HUES64 (cell line): ENCODE results near the gene FRRS1.

Experiments
- H3K27ac ChIP-seq: 2 replicates; pipeline ENCODE4 v1.7.0; 2013; ENCODE audit warnings: low read depth, low read length, inconsistent platforms
- H3K27me3 ChIP-seq: 2 replicates; pipeline ENCODE4 v1.6.1; 2013; ENCODE audit warnings: mild to moderate bottlenecking, low read length; ENCODE audit not compliant: insufficient read depth
- H3K36me3 ChIP-seq: 2 replicates; pipeline ENCODE4 v1.6.1; 2013; ENCODE audit warnings: mild to moderate bottlenecking, low read length; ENCODE audit not compliant: insufficient read depth
- H3K4me1 ChIP-seq: 2 replicates; pipeline ENCODE4 v1.6.1; 2013; ENCODE audit warnings: mild to moderate bottlenecking, low read length, moderate library complexity; ENCODE audit not compliant: insufficient read depth
- H3K4me3 ChIP-seq: 2 replicates; pipeline ENCODE4 v1.5.1; 2013; ENCODE audit warnings: mild to moderate bottlenecking, low read length, moderate library complexity
- H3K9ac ChIP-seq: 2 replicates; pipeline ENCODE4 v1.6.1; 2013; ENCODE audit warnings: mild to moderate bottlenecking, low read depth, low read length
- H3K9me3 ChIP-seq: 2 replicates; pipeline ENCODE4 v1.6.1; 2013; ENCODE audit warnings: low read depth, low read length; ENCODE audit not compliant: insufficient read depth
- WGBS: fragments of 150-250, 120-280 bp; methylation state at CpG from one replicate; pipeline ENCODE4 v1.1.7; 2013; ENCODE audit warnings: missing lambda C conversion rate; 5-methylcytosine and 5-hydroxymethylcytosine counted together

The FRRS1 gene

DNA sequence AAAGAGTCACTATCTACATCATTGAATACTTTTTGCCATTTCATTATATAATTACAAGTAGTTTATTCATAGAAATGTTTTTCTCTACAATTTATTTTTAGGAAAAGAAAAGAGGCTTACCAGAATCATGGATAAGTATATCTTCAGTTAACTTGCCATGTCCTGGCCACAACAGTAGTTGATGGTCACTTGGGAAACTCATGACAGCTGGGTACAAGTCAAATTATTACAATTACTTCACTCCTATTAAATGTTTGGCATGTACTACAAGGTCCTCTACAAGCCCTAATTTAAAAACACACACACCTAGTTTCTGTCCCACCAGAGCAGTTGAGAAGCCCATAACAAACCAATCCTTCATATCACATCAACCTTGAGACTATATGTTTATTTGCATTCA, 91.1 kb downstream of the FRRS1 start:
- Histone ChIP-seq H3K9me3 (no peaks in the 10 kb centered on the region), H3K9ac (no peak overlapping the region), H3K27me3 (no peaks in the 10 kb centered on the region), H3K27ac (no peak overlapping the region), H3K36me3 (no peaks in the 10 kb centered on the region), H3K4me1 (0 out of 2 replicates have a peak, but pooled peaks cover 1% of the 10 kb centered on the region), H3K4me3 (no peak overlapping the region)

DNA sequence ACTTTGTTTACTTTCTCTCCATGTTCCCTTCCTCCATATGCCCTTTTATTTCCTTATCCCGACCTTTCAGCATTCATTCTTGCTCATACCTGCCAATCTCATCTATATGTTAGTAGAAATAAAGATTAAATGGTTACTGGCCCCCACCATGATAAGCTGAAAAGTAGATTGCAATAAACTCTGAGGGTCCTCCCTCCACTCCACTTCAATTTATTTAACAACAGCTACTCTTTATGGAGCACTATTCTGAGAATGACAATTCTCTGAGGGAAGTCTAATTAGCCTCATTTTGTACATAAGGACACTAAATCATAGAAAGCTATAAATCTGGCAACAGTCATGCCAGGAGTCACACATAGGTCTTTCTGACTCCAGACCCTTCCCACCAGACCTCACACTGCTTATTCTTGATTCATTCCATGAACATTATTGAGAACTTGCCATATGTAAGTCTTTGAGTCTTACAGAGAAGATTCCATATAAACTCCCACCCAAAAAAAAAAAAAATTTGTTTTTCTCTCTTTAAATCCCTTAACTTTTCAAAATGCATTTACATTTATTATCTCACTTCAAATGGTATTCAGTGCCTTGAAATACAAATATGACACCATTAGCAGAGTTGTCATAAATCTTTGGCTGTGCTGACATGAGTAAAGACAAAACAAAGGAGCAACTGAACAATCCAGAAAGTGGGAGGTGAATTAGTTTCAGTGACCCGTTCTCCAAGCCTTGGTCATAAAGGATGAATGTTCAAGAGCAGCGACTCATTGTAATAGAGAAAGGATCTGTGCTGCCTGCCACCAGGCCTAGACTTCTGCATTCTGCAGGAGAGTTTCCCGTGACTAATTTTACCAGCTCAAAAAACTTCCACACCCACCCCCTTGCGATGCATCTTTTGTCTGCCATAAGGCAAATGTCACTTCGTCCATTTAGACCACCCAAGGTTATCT, 92.0 kb downstream of the FRRS1 start:
- H3K36me3 ChIP-seq, result no peaks in the 10 kb centered on the region
- no peaks in the 10 kb centered on the region for H3K27me3 ChIP-seq
- H3K27ac ChIP-seq, result no peak overlapping the region
- H3K9ac ChIP-seq, result no peak overlapping the region
- H3K4me3 ChIP-seq, result no peak overlapping the region
- no peaks in the 10 kb centered on the region for H3K9me3 ChIP-seq
- H3K4me1 ChIP-seq, result no peaks in the 10 kb centered on the region
- WGBS, result 78% methylated on average over 6 of the region's 6 CpGs

DNA sequence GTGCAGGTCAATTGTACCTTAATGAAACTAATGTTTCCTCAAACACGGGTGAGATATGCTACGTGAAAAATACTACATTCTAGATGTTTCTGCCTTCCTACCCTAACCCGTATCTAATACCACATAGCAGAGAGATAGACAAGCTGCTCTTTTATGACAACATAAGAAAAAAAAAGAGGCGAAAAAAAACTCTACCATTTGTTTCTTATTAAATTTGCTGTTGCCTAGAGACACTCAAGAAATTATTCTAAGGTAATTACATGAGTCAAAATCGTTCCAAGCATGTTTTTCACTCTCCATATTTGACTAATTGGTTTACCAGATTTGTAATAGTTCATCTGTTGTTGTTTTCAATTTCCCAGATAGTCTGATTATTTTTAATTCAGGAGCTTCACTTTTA, 93.1 kb downstream of the FRRS1 start:
- Histone ChIP-seq H3K4me1 (no peaks in the 10 kb centered on the region), H3K9me3 (no peaks in the 10 kb centered on the region), H3K36me3 (no peaks in the 10 kb centered on the region), H3K27ac (no peak overlapping the region), H3K9ac (no peak overlapping the region), H3K27me3 (no peaks in the 10 kb centered on the region), H3K4me3 (no peak overlapping the region)
- 94% methylated on average over 3 of the region's 5 CpGs for WGBS

DNA sequence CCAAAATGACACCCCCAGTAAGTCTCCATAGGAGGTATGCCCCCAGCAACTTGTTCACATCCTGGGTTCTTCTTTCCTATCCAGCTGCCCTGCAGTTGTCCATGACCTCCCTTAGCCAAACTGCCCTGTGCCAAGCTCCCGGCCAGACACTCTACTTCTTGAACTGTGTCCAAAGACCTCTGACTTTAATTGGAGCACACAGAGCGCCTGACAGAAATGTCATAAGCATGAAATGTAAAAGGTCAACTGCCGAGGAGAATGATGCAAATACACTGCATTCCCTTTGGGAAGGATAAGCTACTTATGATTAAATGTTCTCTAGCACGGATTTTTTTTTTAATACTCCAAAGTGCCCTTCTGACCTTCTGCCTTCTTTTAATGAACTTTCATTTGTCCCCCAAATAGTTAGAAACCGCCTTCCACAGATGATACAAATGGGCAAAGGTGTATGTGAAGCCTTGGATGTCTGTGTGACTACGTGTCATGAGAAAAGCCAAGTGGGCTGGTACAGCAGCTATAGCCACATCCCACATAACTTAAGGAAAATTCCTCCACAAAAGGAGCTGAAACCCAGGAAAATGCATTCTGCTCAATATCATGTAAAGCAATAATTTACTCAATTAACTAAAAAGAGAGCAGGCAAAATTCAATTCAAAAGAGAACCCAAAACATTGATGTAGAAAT, 93.8 kb downstream of the FRRS1 start:
- Histone ChIP-seq H3K27me3 (no peaks in the 10 kb centered on the region), H3K27ac (no peak overlapping the region), H3K36me3 (no peaks in the 10 kb centered on the region), H3K9ac (no peak overlapping the region), H3K4me1 (no peaks in the 10 kb centered on the region), H3K4me3 (no peak overlapping the region), H3K9me3 (no peaks in the 10 kb centered on the region)
- 95% methylated on average over 5 of the region's 6 CpGs for WGBS

DNA sequence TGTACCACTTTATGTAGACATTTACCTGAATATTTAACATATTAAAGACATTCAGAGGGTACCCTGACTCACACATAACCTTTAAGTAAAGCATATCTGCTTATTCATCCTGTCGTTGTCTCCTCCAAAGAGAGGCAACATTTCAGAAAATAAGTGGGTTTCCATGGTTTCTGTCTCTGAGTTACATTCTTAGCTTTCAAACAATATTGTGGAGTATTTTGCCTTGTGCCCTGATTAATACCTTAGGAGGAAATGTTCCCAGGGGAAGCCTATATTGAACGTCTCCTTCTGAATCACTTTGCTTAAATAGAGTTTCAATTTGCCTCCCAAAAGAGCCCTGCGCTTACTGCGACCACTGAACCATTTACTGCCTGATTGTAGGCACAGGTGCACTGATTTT, 94.4 kb downstream of the FRRS1 start:
- H3K9me3 ChIP-seq, result no peaks in the 10 kb centered on the region
- no peak overlapping the region for H3K9ac ChIP-seq
- H3K27me3 ChIP-seq, result no peaks in the 10 kb centered on the region
- 89% methylated on average over 4 of the region's 4 CpGs for WGBS
- H3K4me1 ChIP-seq, result no peaks in the 10 kb centered on the region
- no peak overlapping the region for H3K27ac ChIP-seq
- H3K4me3 ChIP-seq, result no peak overlapping the region
- no peaks in the 10 kb centered on the region for H3K36me3 ChIP-seq

DNA sequence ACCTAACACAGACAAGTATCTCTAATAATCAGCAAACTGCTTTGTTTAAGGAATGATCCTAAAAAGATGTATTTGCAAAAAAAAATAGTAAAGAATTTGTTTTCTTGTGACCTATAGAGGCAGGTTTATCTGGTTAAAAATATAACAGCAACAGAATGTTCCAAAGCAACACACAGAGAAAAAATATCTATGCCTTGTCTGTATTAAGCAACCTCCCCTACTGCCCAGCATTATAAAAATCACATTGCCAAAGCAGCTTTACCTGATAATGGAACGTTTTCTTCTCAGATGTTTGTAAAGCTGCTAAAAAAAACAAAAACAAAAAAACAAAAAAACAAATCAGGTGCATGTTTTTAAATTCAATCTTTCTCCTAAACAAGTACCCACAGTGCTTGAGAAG, 95.9 kb downstream of the FRRS1 start:
- H3K9ac ChIP-seq, result no peak overlapping the region
- no peaks in the 10 kb centered on the region for H3K27me3 ChIP-seq
- no peaks in the 10 kb centered on the region for H3K36me3 ChIP-seq
- no peaks in the 10 kb centered on the region for H3K4me1 ChIP-seq
- no peak overlapping the region for H3K27ac ChIP-seq
- H3K9me3 ChIP-seq, result no peaks in the 10 kb centered on the region
- no peak overlapping the region for H3K4me3 ChIP-seq
- WGBS, result 96% methylated on average over 1 of the region's 1 CpG

DNA sequence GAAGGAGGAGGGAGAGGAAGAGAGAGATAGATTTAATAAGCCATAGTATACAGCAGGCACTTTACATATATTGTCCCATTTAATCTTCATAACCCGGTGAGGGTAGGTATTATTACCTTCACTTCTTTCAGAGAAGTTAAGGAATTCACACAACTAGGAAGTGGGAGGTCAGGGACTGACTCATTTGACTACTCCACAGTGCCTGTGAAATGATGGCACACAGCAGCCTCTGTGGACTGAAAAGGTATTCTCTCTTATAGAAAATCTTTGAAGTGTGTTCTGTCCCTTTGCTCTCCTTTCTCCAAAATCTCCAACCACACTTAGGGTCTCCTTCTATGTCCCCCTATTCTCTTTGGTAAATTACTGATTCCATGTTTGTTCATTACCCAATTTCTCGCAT, 96.6 kb downstream of the FRRS1 start:
- Histone ChIP-seq H3K9ac (no peak overlapping the region), H3K27me3 (no peaks in the 10 kb centered on the region), H3K36me3 (no peaks in the 10 kb centered on the region), H3K27ac (no peak overlapping the region), H3K4me1 (no peaks in the 10 kb centered on the region), H3K9me3 (no peaks in the 10 kb centered on the region), H3K4me3 (no peak overlapping the region)
- 96% methylated on average over 1 of the region's 2 CpGs for WGBS

DNA sequence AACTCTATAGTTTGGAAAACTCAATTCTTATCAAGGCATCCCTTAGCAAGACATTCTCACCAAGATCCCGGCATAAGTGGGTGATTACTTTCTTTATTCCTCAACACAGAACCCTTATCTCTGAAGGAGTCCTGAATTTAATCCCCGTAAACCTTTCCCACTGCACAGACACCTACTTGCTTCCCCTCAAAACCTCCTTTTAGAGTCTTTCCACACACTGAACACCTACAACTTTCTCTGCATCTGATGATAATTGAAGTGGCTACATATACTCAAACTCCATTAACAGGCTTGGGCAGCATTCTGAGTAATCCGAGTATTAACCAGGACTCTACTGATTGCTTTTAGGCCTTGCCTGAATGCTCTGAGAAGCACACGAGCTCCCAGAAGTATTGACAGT, 97.1 kb downstream of the FRRS1 start:
- Histone ChIP-seq H3K27me3 (no peaks in the 10 kb centered on the region), H3K4me1 (no peaks in the 10 kb centered on the region), H3K9me3 (no peaks in the 10 kb centered on the region), H3K4me3 (no peak overlapping the region), H3K27ac (no peak overlapping the region), H3K9ac (no peak overlapping the region), H3K36me3 (no peaks in the 10 kb centered on the region)
- 98% methylated on average over 4 of the region's 4 CpGs for WGBS

DNA sequence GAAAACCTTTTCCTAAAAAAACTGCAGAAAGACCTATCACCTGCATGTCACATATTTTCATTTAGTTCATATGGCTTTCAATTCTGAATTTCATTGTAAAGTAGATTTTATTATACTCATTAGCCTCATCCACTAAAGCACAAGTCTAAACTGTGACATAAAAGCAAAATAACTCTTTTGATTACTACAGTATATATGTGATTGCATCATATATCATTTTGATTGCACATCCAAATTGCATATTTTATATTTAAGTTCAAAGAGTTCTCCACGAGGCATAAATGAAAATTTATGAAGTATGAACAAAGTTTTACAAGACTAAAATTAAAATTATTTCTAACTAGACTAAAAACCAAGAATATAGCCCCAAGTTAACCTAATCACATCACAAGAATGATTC, 101.2 kb downstream of the FRRS1 start:
- no peaks in the 10 kb centered on the region for H3K27me3 ChIP-seq
- H3K27ac ChIP-seq, result no peak overlapping the region
- H3K4me3 ChIP-seq, result no peak overlapping the region
- no CpG with 5 or more reads among the region's 1 CpG for WGBS
- H3K36me3 ChIP-seq, result no peaks in the 10 kb centered on the region
- no peaks in the 10 kb centered on the region for H3K9me3 ChIP-seq
- peaks cover 9% of the 10 kb centered on the region; the same call in 1 of the 2 replicates for H3K4me1 ChIP-seq
- no peak overlapping the region for H3K9ac ChIP-seq

DNA sequence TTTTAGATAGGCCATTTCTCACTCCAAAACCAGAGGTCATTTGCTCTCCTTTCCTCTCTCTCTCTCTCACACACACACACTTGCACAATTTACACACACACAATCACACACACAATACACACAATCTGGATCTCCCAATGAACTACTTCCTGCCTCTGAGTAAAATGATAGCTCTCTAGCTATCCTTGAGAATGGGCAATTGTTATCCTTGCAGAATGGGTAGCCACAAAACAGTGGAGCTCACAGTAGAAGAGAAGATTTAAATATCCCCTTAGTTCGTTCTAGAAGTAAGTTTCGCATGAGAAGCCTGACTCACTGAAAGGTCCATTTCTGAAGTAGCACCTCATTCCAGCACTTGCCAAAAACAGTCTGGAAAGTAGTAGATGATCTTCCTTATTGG, 102.9 kb downstream of the FRRS1 start:
- Histone ChIP-seq H3K4me1 (peaks cover 9% of the 10 kb centered on the region; the same call in 1 of the 2 replicates), H3K4me3 (no peak overlapping the region), H3K27ac (no peak overlapping the region), H3K9me3 (no peaks in the 10 kb centered on the region), H3K27me3 (no peaks in the 10 kb centered on the region), H3K36me3 (no peaks in the 10 kb centered on the region), H3K9ac (no peak overlapping the region)
- 89% methylated on average over 2 of the region's 2 CpGs for WGBS

DNA sequence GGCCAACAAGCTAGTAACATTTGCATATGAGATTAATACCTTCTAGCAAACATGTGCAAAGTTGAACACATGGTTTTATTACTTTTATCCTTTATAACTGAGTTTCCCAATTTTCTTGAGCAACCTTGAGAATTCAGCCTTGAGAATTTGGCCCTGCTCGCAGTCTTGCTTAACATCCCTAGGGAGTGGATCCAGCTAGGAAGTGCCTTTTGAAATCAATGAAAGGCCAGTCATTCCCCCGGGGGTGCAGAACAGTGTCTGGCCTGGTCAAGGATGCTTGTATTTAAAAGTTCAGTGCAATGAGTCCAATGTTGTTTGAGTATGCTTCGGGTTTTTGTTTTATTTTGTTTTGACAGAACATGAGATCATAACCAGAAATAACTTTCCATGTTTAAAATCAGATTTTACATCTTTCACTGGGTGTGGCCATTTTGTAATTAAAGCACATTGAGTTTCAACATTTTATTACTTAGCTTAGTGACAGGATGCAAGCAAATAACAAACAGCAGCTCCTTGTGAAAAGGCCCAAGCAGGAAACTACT, 103.8 kb downstream of the FRRS1 start:
- Histone ChIP-seq H3K4me1 (peaks cover 9% of the 10 kb centered on the region; the same call in 1 of the 2 replicates), H3K27ac (no peak overlapping the region), H3K9me3 (no peaks in the 10 kb centered on the region)

More for the DNA sequence above, 103.8 kb downstream of the FRRS1 start:
- 86% methylated on average over 2 of the region's 3 CpGs for WGBS
- Histone ChIP-seq H3K27me3 (no peaks in the 10 kb centered on the region), H3K9ac (no peak overlapping the region), H3K36me3 (no peaks in the 10 kb centered on the region), H3K4me3 (no peak overlapping the region)
